Measurements from ENCODE around the gene HTR3B.

DNA sequence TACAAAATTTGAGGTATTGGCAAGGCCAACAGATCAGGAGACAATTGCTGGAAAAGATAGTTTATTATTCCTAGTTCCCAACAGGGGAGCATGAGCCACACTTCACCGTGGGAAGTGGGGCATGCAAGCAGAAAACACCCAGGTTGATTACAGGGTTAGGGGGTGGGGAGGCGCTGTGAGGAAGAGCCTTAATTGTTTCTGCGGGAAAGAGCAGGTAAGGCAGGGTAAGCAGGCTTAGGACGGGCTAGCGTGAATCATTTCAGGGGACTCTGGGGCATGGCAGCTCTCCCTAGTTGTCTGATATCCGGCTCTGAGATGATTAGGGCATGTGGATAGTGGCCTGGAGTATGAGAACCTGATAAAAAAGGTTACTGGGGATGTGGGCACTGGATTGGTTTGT lies 49.6 kb downstream of the HTR3B start:
- TF ChIP-seq EZH2phosphoT487 (IDR thresholded peaks at IDR 0.05; ENCODE audit: low read depth, severe bottlenecking, unreplicated experiment) = no peak
- TF ChIP-seq, protein P1, sequence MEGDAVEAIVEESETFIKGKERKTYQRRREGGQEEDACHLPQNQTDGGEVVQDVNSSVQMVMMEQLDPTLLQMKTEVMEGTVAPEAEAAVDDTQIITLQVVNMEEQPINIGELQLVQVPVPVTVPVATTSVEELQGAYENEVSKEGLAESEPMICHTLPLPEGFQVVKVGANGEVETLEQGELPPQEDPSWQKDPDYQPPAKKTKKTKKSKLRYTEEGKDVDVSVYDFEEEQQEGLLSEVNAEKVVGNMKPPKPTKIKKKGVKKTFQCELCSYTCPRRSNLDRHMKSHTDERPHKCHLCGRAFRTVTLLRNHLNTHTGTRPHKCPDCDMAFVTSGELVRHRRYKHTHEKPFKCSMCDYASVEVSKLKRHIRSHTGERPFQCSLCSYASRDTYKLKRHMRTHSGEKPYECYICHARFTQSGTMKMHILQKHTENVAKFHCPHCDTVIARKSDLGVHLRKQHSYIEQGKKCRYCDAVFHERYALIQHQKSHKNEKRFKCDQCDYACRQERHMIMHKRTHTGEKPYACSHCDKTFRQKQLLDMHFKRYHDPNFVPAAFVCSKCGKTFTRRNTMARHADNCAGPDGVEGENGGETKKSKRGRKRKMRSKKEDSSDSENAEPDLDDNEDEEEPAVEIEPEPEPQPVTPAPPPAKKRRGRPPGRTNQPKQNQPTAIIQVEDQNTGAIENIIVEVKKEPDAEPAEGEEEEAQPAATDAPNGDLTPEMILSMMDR (IDR thresholded peaks at IDR 0.05; ENCODE audit: poor library complexity) = no peak
- no peak for TF ChIP-seq EZH2 (IDR thresholded peaks at IDR 0.05; ENCODE audit: borderline replicate concordance)

Measured in hepatocyte (in vitro differentiated cells).